NT2/D1 (cell line): ENCODE data around the gene COMTD1.
A peak's percentile ranks its signal among the peaks of the same experiment; 100 is the strongest.

ENCODE experiments used
- SUZ12 ChIP-seq: IDR thresholded peaks from 2 replicates; pipeline ENCODE4 v1.6.1; 2011; ENCODE audit not compliant: insufficient read length, insufficient read depth; ENCODE audit errors: extremely low read depth
- YY1 ChIP-seq: IDR thresholded peaks from 2 replicates; pipeline ENCODE4 v1.6.1; 2011; ENCODE audit not compliant: insufficient read length, insufficient read depth
- ZNF274 ChIP-seq: IDR thresholded peaks from 2 replicates; pipeline ENCODE4 v1.6.1; 2011; ENCODE audit warnings: mild to moderate bottlenecking, low read depth, low read length

GRCh38 chr10:75211007-75211691 is 24.6 kb downstream of the COMTD1 start:
- TF ChIP-seq ZNF274 (no peak), SUZ12 (no peak), YY1 (peak; percentile 13)
